Measurements from ENCODE around the gene AFM. TPM values are rescaled to one million over a fixed set of nuclear protein-coding genes. Genes with fewer than 3 reads are reported as not detected.
"Not testable (repeated sequence)": the region's sequence is repeated elsewhere in the genome, so short reads cannot be mapped to it uniquely, and the experiment has no call there.

Gene AFM
- total and polyA plus RNA-seq, 2 of the 13 experiments (the other 11 are each of a cell fraction or from before 2014, with no cell fraction given), result 0.13 to 1.8 TPM

- TF ChIP-seq SP5 (CRISPR knock-in tag; IDR thresholded peaks at IDR 0.05; ENCODE audit: borderline replicate concordance, low read depth) (peak; percentile 70; the same call in 1 of the 2 replicates), PAXIP1 (CRISPR knock-in tag; conservative IDR thresholded peaks at IDR 0.05) (0 out of 2 replicates have a peak, but pooled peaks have one; percentile 24)
These were observed 63.1 kb downstream of the AFM start (continued) for GRCh38 chr4:73544620-73545019.

- FAIRE-seq; H3K9me3 ChIP-seq (ENCODE audit: low read length); H4K20me1 ChIP-seq (ENCODE audit: insufficient read depth, low read length); CTCF ChIA-PET (ENCODE audit: low intra/inter-chr PET ratio, low total read pairs); intact Hi-C loops (cut with micrococcal nuclease; ENCODE audit: unreplicated experiment); H3K36me3 ChIP-seq (replicated peaks in 1 of 2; ENCODE audit: control insufficient read depth in 1 of 2, insufficient read depth in 2 of 2, low read length in 2 of 2); BruUV-seq (replicated peaks); ATAC-seq; H3K27me3 ChIP-seq (ENCODE audit: control insufficient read depth in 1 of 2, insufficient read depth in 2 of 2, low read length in 2 of 2); DNase-seq (ENCODE audit: low spot score); H3K27ac ChIP-seq (ENCODE audit: extremely low read length, insufficient read depth, low read length); H2AFZ ChIP-seq (ENCODE audit: low read length); H3K9ac ChIP-seq (ENCODE audit: insufficient read depth, low read depth, low read length); H3K79me2 ChIP-seq (ENCODE audit: insufficient read depth, low read length); TF ChIP-seq FOXA1 (IDR thresholded peaks at IDR 0.05): not testable (repeated sequence)
- H3K4me3 ChIP-seq (replicated peaks in 1 of 3; ENCODE audit: insufficient read depth in 1 of 3, low read depth in 2 of 3, low read length in 3 of 3), result peak overlapping the region in 1 of 3 experiments; percentile 28; a peak in 2 of 6 replicates
- POLR2A ChIA-PET, result interaction anchor here (1.5 kb wide), 1 partner anchor 48 kb away, joined by 4 read pairs; no protein-coding TSS in a partner anchor
- TF ChIP-seq SALL1 (CRISPR knock-in tag; IDR thresholded peaks at IDR 0.05), result peak; percentile 18; the same call in 1 of the 2 replicates
- peak; percentile 62 for TF ChIP-seq FOXA1 (CRISPR knock-in tag; IDR thresholded peaks at IDR 0.05)
- TF ChIP-seq ZNF281 (CRISPR knock-in tag; IDR thresholded peaks at IDR 0.05; ENCODE audit: borderline replicate concordance), result peak; percentile 89
- 0 out of 2 replicates have a peak, but pooled peaks have one; percentile 25 for TF ChIP-seq ZNF687 (CRISPR knock-in tag; IDR thresholded peaks at IDR 0.05)
- 18% methylated on average over 3 of the region's 11 CpGs for WGBS (ENCODE audit: low lambda C conversion rate)
- peak overlapping the region; percentile 53 for H3K4me2 ChIP-seq (ENCODE audit: low read depth, low read length)
- in situ Hi-C loops (cut with HindIII; ENCODE audit: extremely low pct_ligation_motif_present, low pct_unique_long_range_greater_than_20kb), result loop anchor here (25.0 kb wide), 1 partner anchor 89 kb away; no protein-coding TSS in a partner anchor
- H3K4me1 ChIP-seq (ENCODE audit: insufficient read depth, low read length), result peaks cover 17% of the 10 kb centered on the region
These were observed 69.3 kb downstream of the AFM start for GRCh38 chr4:73550865-73551264.
